HCT116 (cell line): ENCODE measurements around the gene KANK4.

Experiments used
- EZH2phosphoT487 ChIP-seq: fragments of 200-600 bp; IDR thresholded peaks from 2 replicates; pipeline ENCODE4 v1.6.1; 2018; ENCODE audit warnings: antibody characterized with exemption, borderline replicate concordance
- TF ChIP-seq, protein P1 (sequence below): IDR thresholded peaks from 2 replicates; pipeline ENCODE4 v1.6.1; 2012; ENCODE audit warnings: low read depth
- TF ChIP-seq, protein P2 (sequence below), 3 experiments: fragments of 200-600 bp in 1 of 3; sonication (generic) in 1 of 3; IDR thresholded peaks in 2 of 3; conservative IDR thresholded peaks in 1 of 3; 2 replicates each; pipeline ENCODE4 v1.5.1; 2012 to 2017; ENCODE audit warnings: low read depth in 2 of 3, low read length in 2 of 3, antibody characterized with exemption in 1 of 3, borderline replicate concordance in 1 of 3, control low read depth in 1 of 3, mild to moderate bottlenecking in 1 of 3, mixed read lengths in 1 of 3, mixed run types in 1 of 3, moderate library complexity in 1 of 3; ENCODE audit not compliant: insufficient read depth in 1 of 3
- TF ChIP-seq, protein P3 (sequence below): IDR thresholded peaks from 2 replicates; pipeline ENCODE4 v1.6.1; 2012

DNA sequence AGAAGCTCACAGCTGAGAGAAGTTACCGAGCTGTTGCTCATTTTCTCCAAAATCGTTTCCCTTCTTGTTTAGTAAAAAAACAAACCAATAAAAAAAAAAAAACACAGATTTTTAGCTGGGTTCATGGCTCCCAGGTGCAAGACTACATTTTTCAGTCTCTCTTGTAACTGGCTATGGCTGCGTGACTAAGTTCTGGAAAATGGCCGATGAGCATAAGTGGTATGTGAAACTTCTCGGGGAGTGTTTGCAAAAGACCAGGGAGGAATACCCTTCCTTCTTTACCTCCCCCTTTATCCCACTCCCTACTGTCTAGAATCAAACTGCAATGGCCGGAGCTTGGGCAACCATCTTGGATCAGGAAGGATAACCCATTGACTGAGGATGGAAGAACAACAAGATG, 38.7 kb upstream of the KANK4 start:
- TF ChIP-seq, protein P1, sequence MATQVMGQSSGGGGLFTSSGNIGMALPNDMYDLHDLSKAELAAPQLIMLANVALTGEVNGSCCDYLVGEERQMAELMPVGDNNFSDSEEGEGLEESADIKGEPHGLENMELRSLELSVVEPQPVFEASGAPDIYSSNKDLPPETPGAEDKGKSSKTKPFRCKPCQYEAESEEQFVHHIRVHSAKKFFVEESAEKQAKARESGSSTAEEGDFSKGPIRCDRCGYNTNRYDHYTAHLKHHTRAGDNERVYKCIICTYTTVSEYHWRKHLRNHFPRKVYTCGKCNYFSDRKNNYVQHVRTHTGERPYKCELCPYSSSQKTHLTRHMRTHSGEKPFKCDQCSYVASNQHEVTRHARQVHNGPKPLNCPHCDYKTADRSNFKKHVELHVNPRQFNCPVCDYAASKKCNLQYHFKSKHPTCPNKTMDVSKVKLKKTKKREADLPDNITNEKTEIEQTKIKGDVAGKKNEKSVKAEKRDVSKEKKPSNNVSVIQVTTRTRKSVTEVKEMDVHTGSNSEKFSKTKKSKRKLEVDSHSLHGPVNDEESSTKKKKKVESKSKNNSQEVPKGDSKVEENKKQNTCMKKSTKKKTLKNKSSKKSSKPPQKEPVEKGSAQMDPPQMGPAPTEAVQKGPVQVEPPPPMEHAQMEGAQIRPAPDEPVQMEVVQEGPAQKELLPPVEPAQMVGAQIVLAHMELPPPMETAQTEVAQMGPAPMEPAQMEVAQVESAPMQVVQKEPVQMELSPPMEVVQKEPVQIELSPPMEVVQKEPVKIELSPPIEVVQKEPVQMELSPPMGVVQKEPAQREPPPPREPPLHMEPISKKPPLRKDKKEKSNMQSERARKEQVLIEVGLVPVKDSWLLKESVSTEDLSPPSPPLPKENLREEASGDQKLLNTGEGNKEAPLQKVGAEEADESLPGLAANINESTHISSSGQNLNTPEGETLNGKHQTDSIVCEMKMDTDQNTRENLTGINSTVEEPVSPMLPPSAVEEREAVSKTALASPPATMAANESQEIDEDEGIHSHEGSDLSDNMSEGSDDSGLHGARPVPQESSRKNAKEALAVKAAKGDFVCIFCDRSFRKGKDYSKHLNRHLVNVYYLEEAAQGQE, result no peak
- TF ChIP-seq, protein P2, sequence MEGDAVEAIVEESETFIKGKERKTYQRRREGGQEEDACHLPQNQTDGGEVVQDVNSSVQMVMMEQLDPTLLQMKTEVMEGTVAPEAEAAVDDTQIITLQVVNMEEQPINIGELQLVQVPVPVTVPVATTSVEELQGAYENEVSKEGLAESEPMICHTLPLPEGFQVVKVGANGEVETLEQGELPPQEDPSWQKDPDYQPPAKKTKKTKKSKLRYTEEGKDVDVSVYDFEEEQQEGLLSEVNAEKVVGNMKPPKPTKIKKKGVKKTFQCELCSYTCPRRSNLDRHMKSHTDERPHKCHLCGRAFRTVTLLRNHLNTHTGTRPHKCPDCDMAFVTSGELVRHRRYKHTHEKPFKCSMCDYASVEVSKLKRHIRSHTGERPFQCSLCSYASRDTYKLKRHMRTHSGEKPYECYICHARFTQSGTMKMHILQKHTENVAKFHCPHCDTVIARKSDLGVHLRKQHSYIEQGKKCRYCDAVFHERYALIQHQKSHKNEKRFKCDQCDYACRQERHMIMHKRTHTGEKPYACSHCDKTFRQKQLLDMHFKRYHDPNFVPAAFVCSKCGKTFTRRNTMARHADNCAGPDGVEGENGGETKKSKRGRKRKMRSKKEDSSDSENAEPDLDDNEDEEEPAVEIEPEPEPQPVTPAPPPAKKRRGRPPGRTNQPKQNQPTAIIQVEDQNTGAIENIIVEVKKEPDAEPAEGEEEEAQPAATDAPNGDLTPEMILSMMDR (IDR thresholded peaks at IDR 0.05 in 2 of 3, conservative IDR thresholded peaks at IDR 0.05 in 1 of 3; ENCODE audit: borderline replicate concordance in 1 of 3, insufficient read depth in 1 of 3, low read depth in 2 of 3, low read length in 2 of 3), result no peak
- TF ChIP-seq EZH2phosphoT487, result no peak
- TF ChIP-seq, protein P3, sequence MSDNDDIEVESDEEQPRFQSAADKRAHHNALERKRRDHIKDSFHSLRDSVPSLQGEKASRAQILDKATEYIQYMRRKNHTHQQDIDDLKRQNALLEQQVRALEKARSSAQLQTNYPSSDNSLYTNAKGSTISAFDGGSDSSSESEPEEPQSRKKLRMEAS, result no peak
